Measurements from ENCODE around the gene LRRC42. TPM values are rescaled to one million over a fixed set of nuclear protein-coding genes. Genes with fewer than 3 reads are reported as not detected.
"Not testable (repeated sequence)": the region's sequence is repeated elsewhere in the genome, so short reads cannot be mapped to it uniquely, and the experiment has no call there.

The LRRC42 gene
- total and polyA plus RNA-seq, 9 of the 15 experiments (the other 6 are each of a cell fraction or from before 2014, with no cell fraction given) = 17.3 to 51.9 (median 35.5) TPM

DNA sequence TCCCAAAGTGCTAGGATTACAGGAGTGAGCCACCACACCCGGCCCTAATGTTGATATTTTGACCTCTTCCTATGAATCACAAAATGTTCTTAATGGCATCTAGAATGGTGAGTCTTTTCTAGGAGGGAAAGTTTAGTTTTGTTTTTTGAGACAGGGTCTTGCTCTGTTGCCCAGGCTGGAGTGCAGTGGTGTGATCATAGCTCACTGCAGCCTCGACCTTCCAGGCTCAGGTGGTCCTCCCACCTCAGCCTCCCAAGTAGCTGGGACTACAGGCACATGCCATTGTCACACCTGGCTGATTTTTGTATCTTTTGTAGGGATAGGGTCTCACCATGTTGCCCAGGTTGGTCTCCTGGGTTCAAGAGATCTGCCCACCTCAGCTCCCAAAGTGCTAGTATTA lies 23.2 kb downstream of the LRRC42 start:
- H3K27ac ChIP-seq (ENCODE audit: extremely low read depth, low read depth, low read length); intact Hi-C loops (cut with micrococcal nuclease); DNase-seq (ENCODE audit: extremely low read depth in 1 of 4, low spot score in 3 of 4); CTCF ChIA-PET (ENCODE audit: low intra/inter-chr PET ratio); H3K9me3 ChIP-seq (replicated peaks; ENCODE audit: control insufficient read depth, insufficient read depth, low read depth, low read length); H3K4me2 ChIP-seq (ENCODE audit: insufficient read depth, low read length); BruUV-seq (replicated peaks); FAIRE-seq; ATAC-seq; H3K9me1 ChIP-seq (ENCODE audit: control insufficient read depth, insufficient read depth, low read length); H3K4me1 ChIP-seq (replicated peaks in 1 of 2; ENCODE audit: control insufficient read depth in 2 of 2, insufficient read depth in 2 of 2, low read length in 2 of 2); H3K27me3 ChIP-seq (ENCODE audit: control insufficient read depth in 2 of 2, insufficient read depth in 2 of 2, low read length in 2 of 2); H2AFZ ChIP-seq (ENCODE audit: low read depth, low read length); in situ Hi-C loops (cut with MboI); H4K20me1 ChIP-seq (replicated peaks; ENCODE audit: control insufficient read depth, insufficient read depth, low read length); H3K9ac ChIP-seq (ENCODE audit: insufficient read depth in 1 of 2, low read depth in 2 of 2, low read length in 2 of 2); H3K79me2 ChIP-seq (ENCODE audit: control insufficient read depth, insufficient read depth, low read length); H3K4me3 ChIP-seq: not testable (repeated sequence)
- POLR2A ChIA-PET = interaction anchor here (1.0 kb wide), 1 partner anchor 10 kb away, joined by 3 read pairs; no protein-coding TSS in a partner anchor
- WGBS (ENCODE audit: insufficient coverage, low coverage, missing lambda C conversion rate) = 72% methylated on average over 2 of the region's 2 CpGs
- H3K36me3 ChIP-seq (ENCODE audit: control insufficient read depth, insufficient read depth, low read length) = peaks cover 51% of the 10 kb centered on the region
- peak; percentile 85 for TF ChIP-seq ZNF121 (CRISPR knock-in tag; conservative IDR thresholded peaks at IDR 0.05)

DNA sequence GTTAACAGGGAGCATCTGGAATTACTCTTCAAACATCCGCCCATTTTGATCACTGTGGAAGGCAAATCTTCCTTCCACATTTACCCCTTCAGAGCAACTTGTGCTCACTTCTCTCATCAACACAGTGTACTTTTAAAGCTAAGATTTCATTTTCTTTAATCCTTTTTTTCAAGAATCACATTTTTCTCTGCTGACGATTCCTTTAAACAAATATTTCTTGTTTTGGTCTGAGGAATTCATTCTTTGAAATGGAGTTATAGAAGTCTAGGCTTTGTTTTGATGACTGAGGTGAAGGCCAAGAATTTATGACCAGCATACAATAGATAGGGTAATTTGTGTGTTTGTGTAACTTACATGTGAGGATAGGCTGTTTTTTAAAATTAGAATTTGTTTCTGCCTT lies 25.6 kb downstream of the LRRC42 start:
- Histone ChIP-seq H3K9me3 (replicated peaks; ENCODE audit: control insufficient read depth, insufficient read depth, low read depth, low read length) (no peaks in the 10 kb centered on the region), H3K4me3 (no peak overlapping the region), H3K9me1 (ENCODE audit: control insufficient read depth, insufficient read depth, low read length) (no peaks in the 10 kb centered on the region), H3K27me3 (ENCODE audit: control insufficient read depth in 2 of 2, insufficient read depth in 2 of 2, low read length in 2 of 2) (no peaks in the 10 kb centered on the region), H3K4me2 (ENCODE audit: insufficient read depth, low read length) (no peak overlapping the region), H2AFZ (ENCODE audit: low read depth, low read length) (no peak overlapping the region), H3K4me1 (replicated peaks in 1 of 2; ENCODE audit: control insufficient read depth in 2 of 2, insufficient read depth in 2 of 2, low read length in 2 of 2) (no peaks in the 10 kb centered on the region; a peak in 2 of 5 replicates), H4K20me1 (replicated peaks; ENCODE audit: control insufficient read depth, insufficient read depth, low read length) (no peaks in the 10 kb centered on the region), H3K36me3 (ENCODE audit: control insufficient read depth, insufficient read depth, low read length) (peaks cover 36% of the 10 kb centered on the region), H3K27ac (ENCODE audit: extremely low read depth, low read depth, low read length) (no peak overlapping the region), H3K9ac (ENCODE audit: insufficient read depth in 1 of 2, low read depth in 2 of 2, low read length in 2 of 2) (no peak overlapping the region), H3K79me2 (ENCODE audit: control insufficient read depth, insufficient read depth, low read length) (no peaks in the 10 kb centered on the region)
- FAIRE-seq (no peak), ATAC-seq (no peak), DNase-seq (ENCODE audit: extremely low read depth in 1 of 4, low spot score in 3 of 4) (no peak)
- WGBS (ENCODE audit: insufficient coverage, low coverage, missing lambda C conversion rate) = 88% methylated on average over 2 of the region's 2 CpGs
- POLR2A ChIA-PET = interaction anchor here (1.5 kb wide), 1 partner anchor 10 kb away, joined by 3 read pairs; no protein-coding TSS in a partner anchor
- no TSS peak for BruUV-seq (replicated peaks)
- in situ Hi-C loops (cut with MboI) = no loop called here
- CTCF ChIA-PET (ENCODE audit: low intra/inter-chr PET ratio) = no interaction called here
- intact Hi-C loops (cut with micrococcal nuclease) = no loop called here
- no peak for TF ChIP-seq ILK (tag; IDR thresholded peaks at IDR 0.05; ENCODE audit: borderline replicate concordance, low read depth)
- no peak for TF ChIP-seq RFX7 (CRISPR knock-in tag; IDR thresholded peaks at IDR 0.05)
- TF ChIP-seq, protein P1, sequence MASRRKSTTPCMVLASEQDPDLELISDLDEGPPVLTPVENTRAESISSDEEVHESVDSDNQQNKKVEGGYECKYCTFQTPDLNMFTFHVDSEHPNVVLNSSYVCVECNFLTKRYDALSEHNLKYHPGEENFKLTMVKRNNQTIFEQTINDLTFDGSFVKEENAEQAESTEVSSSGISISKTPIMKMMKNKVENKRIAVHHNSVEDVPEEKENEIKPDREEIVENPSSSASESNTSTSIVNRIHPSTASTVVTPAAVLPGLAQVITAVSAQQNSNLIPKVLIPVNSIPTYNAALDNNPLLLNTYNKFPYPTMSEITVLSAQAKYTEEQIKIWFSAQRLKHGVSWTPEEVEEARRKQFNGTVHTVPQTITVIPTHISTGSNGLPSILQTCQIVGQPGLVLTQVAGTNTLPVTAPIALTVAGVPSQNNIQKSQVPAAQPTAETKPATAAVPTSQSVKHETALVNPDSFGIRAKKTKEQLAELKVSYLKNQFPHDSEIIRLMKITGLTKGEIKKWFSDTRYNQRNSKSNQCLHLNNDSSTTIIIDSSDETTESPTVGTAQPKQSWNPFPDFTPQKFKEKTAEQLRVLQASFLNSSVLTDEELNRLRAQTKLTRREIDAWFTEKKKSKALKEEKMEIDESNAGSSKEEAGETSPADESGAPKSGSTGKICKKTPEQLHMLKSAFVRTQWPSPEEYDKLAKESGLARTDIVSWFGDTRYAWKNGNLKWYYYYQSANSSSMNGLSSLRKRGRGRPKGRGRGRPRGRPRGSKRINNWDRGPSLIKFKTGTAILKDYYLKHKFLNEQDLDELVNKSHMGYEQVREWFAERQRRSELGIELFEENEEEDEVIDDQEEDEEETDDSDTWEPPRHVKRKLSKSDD (conservative IDR thresholded peaks at IDR 0.05; ENCODE audit: low read length) = no peak
- no peak for TF ChIP-seq ZC3H11A (IDR thresholded peaks at IDR 0.05; ENCODE audit: low read depth, low read length)
- no peak for TF ChIP-seq HDAC6 (IDR thresholded peaks at IDR 0.05; ENCODE audit: low read depth, low read length)
- TF ChIP-seq SIN3B (IDR thresholded peaks at IDR 0.05; ENCODE audit: low read depth) = no peak
- TF ChIP-seq, protein P2, sequence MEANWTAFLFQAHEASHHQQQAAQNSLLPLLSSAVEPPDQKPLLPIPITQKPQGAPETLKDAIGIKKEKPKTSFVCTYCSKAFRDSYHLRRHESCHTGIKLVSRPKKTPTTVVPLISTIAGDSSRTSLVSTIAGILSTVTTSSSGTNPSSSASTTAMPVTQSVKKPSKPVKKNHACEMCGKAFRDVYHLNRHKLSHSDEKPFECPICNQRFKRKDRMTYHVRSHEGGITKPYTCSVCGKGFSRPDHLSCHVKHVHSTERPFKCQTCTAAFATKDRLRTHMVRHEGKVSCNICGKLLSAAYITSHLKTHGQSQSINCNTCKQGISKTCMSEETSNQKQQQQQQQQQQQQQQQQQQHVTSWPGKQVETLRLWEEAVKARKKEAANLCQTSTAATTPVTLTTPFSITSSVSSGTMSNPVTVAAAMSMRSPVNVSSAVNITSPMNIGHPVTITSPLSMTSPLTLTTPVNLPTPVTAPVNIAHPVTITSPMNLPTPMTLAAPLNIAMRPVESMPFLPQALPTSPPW (CRISPR knock-in tag; IDR thresholded peaks at IDR 0.05) = no peak
- TF ChIP-seq ZNF444 (CRISPR knock-in tag; IDR thresholded peaks at IDR 0.05) = no peak
- no peak for TF ChIP-seq BMI1 (IDR thresholded peaks at IDR 0.05; ENCODE audit: low read length)

Data from K562 (cell line).